Fibroblast of skin of right biceps (primary cell): ENCODE results near the gene ZDHHC7.
A peak's percentile ranks its signal among the peaks of the same experiment; 100 is the strongest.
"Not testable (repeated sequence)": the region's sequence is repeated elsewhere in the genome, so short reads cannot be mapped to it uniquely, and the experiment has no call there.

Experiments used
- DNase-seq: peaks from one replicate; pipeline ENCODE4 v3.0.0-alpha.2; 2013

The ZDHHC7 gene

GRCh38 chr16:85010931-85011845 is at the start of gene ZDHHC7:
Gene ZDHHC7, minus strand, starts transcription at chr16:85011535. Its CDS starts 20,917 bp downstream, at chr16:84990618.
- DNase-seq: peak; percentile 87

- DNase-seq: no peak
Measured at GRCh38 chr16:85058909-85059308, 47.6 kb upstream of the ZDHHC7 start.

GRCh38 chr16:85057948-85058347 is 46.6 kb upstream of the ZDHHC7 start:
- DNase-seq: no peak

- no peak for DNase-seq
Measured at GRCh38 chr16:85057212-85057889, 46.0 kb upstream of the ZDHHC7 start.

GRCh38 chr16:85056211-85056748 is 44.9 kb upstream of the ZDHHC7 start:
- DNase-seq: peak; percentile 39

- peak; percentile 69 for DNase-seq
Measured at GRCh38 chr16:85055493-85056210, 44.3 kb upstream of the ZDHHC7 start.

GRCh38 chr16:85054948-85055492 is 43.7 kb upstream of the ZDHHC7 start:
- no peak for DNase-seq

GRCh38 chr16:85054321-85054720 is 43.0 kb upstream of the ZDHHC7 start:
- DNase-seq: not testable (repeated sequence)

- no peak for DNase-seq
Measured at GRCh38 chr16:85052536-85052935, 41.2 kb upstream of the ZDHHC7 start.

- no peak for DNase-seq
Measured at GRCh38 chr16:85051683-85052082, 40.3 kb upstream of the ZDHHC7 start.

GRCh38 chr16:85051067-85051581 is 39.8 kb upstream of the ZDHHC7 start:
- DNase-seq: no peak

- DNase-seq: no peak
Measured at GRCh38 chr16:85049706-85050305, 38.5 kb upstream of the ZDHHC7 start.

- no peak for DNase-seq
Measured at GRCh38 chr16:85048921-85049562, 37.7 kb upstream of the ZDHHC7 start.

- no peak for DNase-seq
Measured at GRCh38 chr16:85047867-85048455, 36.6 kb upstream of the ZDHHC7 start.

- DNase-seq: no peak
Measured at GRCh38 chr16:85046931-85047866, 35.9 kb upstream of the ZDHHC7 start.

- no peak for DNase-seq
Measured at GRCh38 chr16:85046472-85046916, 35.2 kb upstream of the ZDHHC7 start.

- no peak for DNase-seq
Measured at GRCh38 chr16:85045641-85046471, 34.5 kb upstream of the ZDHHC7 start.

GRCh38 chr16:85045077-85045476 is 33.7 kb upstream of the ZDHHC7 start:
- no peak for DNase-seq

GRCh38 chr16:85042606-85043005 is 31.3 kb upstream of the ZDHHC7 start:
- DNase-seq: no peak
